GM20431 (cell line): ENCODE measurements around the gene SATB1.

Experiments
- in situ Hi-C: fragments of 300-500 bp; cut with MseI, MboI; formaldehyde crosslinking; loops from one replicate; pipeline ENCODE4 v1.15.0; 2020; ENCODE audit warnings: low sequenced_read_pairs; ENCODE audit not compliant: unreplicated experiment

The SATB1 gene

GRCh38 chr3:18434711-18435110 is 9.6 kb upstream of the SATB1 start:
- in situ Hi-C loops, result no loop called here

GRCh38 chr3:18432752-18433151 is 7.6 kb upstream of the SATB1 start:
- in situ Hi-C loops, result no loop called here

- in situ Hi-C loops, result no loop called here
Observed at GRCh38 chr3:18431266-18431665, 6.1 kb upstream of the SATB1 start.

GRCh38 chr3:18428991-18429745 is 4.0 kb upstream of the SATB1 start:
- in situ Hi-C loops, result no loop called here

- in situ Hi-C loops, result no loop called here
Observed at GRCh38 chr3:18428036-18428435, 2.9 kb upstream of the SATB1 start.

GRCh38 chr3:18426597-18427193 is 1.6 kb upstream of the SATB1 start:
- in situ Hi-C loops, result no loop called here

- in situ Hi-C loops, result no loop called here
Observed at GRCh38 chr3:18425641-18426257, 610 bp upstream of the SATB1 start.

GRCh38 chr3:18424213-18424728 is 868 bp downstream of the SATB1 start:
- in situ Hi-C loops, result no loop called here

GRCh38 chr3:18423401-18424212 is 1.5 kb downstream of the SATB1 start:
- in situ Hi-C loops, result no loop called here

- in situ Hi-C loops, result no loop called here
Observed at GRCh38 chr3:18422972-18423371, 2.2 kb downstream of the SATB1 start.

GRCh38 chr3:18420555-18420954 is 4.6 kb downstream of the SATB1 start:
- in situ Hi-C loops, result no loop called here

GRCh38 chr3:18419232-18419631 is 5.9 kb downstream of the SATB1 start:
- in situ Hi-C loops, result no loop called here

- in situ Hi-C loops, result no loop called here
Observed at GRCh38 chr3:18417904-18418572, 7.1 kb downstream of the SATB1 start.

- in situ Hi-C loops, result no loop called here
Observed at GRCh38 chr3:18416332-18416731, 8.8 kb downstream of the SATB1 start.

- in situ Hi-C loops, result no loop called here
Observed at GRCh38 chr3:18415839-18416238, 9.3 kb downstream of the SATB1 start.

GRCh38 chr3:18415167-18415566 is 10.0 kb downstream of the SATB1 start:
- in situ Hi-C loops, result no loop called here

- in situ Hi-C loops, result no loop called here
Observed at GRCh38 chr3:18412684-18413083, 12.5 kb downstream of the SATB1 start.

- in situ Hi-C loops, result no loop called here
Observed at GRCh38 chr3:18411541-18411940, 13.6 kb downstream of the SATB1 start.

GRCh38 chr3:18410205-18410604 is 14.9 kb downstream of the SATB1 start:
- in situ Hi-C loops, result no loop called here

- in situ Hi-C loops, result no loop called here
Observed at GRCh38 chr3:18409266-18409665, 15.9 kb downstream of the SATB1 start.
